Kidney tubule cell (primary cell): ENCODE results near the gene TIFAB.
A peak's percentile ranks its signal among the peaks of the same experiment; 100 is the strongest.

Experiments used
- DNase-seq: peaks from one replicate; pipeline ENCODE4 v3.0.0-alpha.2; 2018; ENCODE audit warnings: low spot score

The TIFAB gene

GRCh38 chr5:135442431-135443160, 9.6 kb downstream of the TIFAB start:
- no peak for DNase-seq

- no peak for DNase-seq
Observed at GRCh38 chr5:135441919-135442318, 10.2 kb downstream of the TIFAB start.

GRCh38 chr5:135441350-135441831, 10.8 kb downstream of the TIFAB start:
- no peak for DNase-seq

- no peak for DNase-seq
Observed at GRCh38 chr5:135440916-135441315, 11.2 kb downstream of the TIFAB start.

GRCh38 chr5:135439231-135440205, 12.6 kb downstream of the TIFAB start:
- no peak for DNase-seq

GRCh38 chr5:135438636-135439221, 13.4 kb downstream of the TIFAB start:
- no peak for DNase-seq

GRCh38 chr5:135437796-135438560, 14.2 kb downstream of the TIFAB start:
- DNase-seq, result peak; percentile 85

- no peak for DNase-seq
Observed at GRCh38 chr5:135437422-135437795, 14.7 kb downstream of the TIFAB start.

- no peak for DNase-seq
Observed at GRCh38 chr5:135436951-135437418, 15.2 kb downstream of the TIFAB start.

- DNase-seq, result no peak
Observed at GRCh38 chr5:135435467-135436330, 16.5 kb downstream of the TIFAB start.

GRCh38 chr5:135434591-135435466, 17.3 kb downstream of the TIFAB start:
- DNase-seq, result no peak

- no peak for DNase-seq
Observed at GRCh38 chr5:135433681-135434426, 18.3 kb downstream of the TIFAB start.

GRCh38 chr5:135432113-135432512, 20.0 kb downstream of the TIFAB start:
- no peak for DNase-seq

- DNase-seq, result no peak
Observed at GRCh38 chr5:135430135-135430437, 22.1 kb downstream of the TIFAB start.

- DNase-seq, result no peak
Observed at GRCh38 chr5:135429301-135430134, 22.6 kb downstream of the TIFAB start.

- no peak for DNase-seq
Observed at GRCh38 chr5:135428586-135428985, 23.6 kb downstream of the TIFAB start.

GRCh38 chr5:135426102-135427082, 25.8 kb downstream of the TIFAB start:
- DNase-seq, result peak; percentile 58
